Measurements from ENCODE around the gene S100A1.

The S100A1 gene

DNA sequence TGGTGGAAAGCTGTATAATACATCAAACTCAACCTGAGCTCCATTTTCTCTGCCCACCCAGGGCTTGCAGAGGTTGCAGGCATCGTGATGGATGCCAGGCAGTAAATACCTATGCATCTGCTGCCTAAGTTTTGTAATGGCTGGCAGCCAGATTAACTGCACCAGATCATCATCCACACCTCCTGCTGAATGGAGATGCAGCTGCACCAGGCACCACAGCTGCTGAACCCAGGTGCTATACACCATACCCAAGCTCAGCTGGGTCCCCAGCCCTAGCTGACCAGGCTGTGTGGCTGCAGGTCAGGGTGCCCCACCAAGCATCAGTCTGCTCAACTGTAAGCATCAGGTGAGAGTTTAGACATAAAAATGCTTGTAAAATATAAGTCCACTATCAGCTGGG lies 23.5 kb downstream of the S100A1 start:
- CTCF ChIA-PET = interaction anchor here (0.6 to 2.2 kb wide), 8 partner anchors 22 to 335 kb away, joined by 3 to 8 read pairs (median 3); partner anchors contain the start of genes RAB13 and S100A13
- POLR2A ChIA-PET = interaction anchor here (0.6 to 1.8 kb wide), 3 partner anchors 12 to 24 kb away, joined by 3 to 6 read pairs (median 4); partner anchors contain the start of gene S100A13
- TF ChIP-seq, protein P1, sequence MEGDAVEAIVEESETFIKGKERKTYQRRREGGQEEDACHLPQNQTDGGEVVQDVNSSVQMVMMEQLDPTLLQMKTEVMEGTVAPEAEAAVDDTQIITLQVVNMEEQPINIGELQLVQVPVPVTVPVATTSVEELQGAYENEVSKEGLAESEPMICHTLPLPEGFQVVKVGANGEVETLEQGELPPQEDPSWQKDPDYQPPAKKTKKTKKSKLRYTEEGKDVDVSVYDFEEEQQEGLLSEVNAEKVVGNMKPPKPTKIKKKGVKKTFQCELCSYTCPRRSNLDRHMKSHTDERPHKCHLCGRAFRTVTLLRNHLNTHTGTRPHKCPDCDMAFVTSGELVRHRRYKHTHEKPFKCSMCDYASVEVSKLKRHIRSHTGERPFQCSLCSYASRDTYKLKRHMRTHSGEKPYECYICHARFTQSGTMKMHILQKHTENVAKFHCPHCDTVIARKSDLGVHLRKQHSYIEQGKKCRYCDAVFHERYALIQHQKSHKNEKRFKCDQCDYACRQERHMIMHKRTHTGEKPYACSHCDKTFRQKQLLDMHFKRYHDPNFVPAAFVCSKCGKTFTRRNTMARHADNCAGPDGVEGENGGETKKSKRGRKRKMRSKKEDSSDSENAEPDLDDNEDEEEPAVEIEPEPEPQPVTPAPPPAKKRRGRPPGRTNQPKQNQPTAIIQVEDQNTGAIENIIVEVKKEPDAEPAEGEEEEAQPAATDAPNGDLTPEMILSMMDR (IDR thresholded peaks at IDR 0.05; ENCODE audit: insufficient read depth, low read length, missing control alignments) = no peak

DNA sequence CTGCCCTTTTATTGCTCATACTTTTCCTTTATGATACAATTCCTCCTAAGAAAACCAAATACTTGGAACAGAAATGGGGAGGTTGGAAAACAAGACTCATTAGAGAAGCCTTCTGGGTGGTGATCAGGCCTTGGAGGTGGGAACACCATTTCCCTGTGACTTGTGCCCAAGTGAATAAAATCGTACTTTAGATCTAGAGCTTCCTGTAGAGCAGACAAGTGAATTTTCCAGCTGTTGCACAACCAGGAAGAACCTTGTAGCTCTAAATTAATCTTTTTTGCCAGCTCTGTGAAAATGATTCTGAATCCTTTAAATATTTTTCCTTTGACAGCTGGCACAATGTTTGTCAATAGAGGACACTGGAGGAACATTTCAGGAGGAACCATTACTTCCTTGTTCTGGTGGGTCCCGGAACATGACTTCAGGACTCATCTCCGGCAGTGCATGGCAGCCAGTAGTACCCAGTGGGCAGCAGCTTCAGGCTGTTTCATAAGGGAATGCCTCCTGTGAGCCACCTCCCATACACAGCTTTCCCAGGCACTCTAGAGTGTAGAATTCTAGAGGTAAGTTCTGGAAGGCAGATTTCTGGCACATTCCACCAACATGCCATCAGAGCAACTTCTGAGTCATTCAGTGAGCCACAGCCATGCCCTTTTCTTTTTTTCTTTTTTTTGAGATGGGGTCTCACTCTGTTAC lies 24.7 kb downstream of the S100A1 start:
- no peak overlapping the region for H3K4me3 ChIP-seq (ENCODE audit: low read depth, low read length)
- POLR2A ChIA-PET = interaction anchor here (0.5 to 1.8 kb wide), 3 partner anchors 19 to 345 kb away, joined by 4 to 6 read pairs (median 5); partner anchors contain the start of genes CHTOP and S100A13
- CTCF ChIA-PET = interaction anchor here (1.2 to 2.2 kb wide), 5 partner anchors 11 to 334 kb away, joined by 3 to 8 read pairs (median 5); partner anchors contain the start of genes RAB13 and S100A13
- DNase-seq (ENCODE audit: low read depth, low spot score) = no peak
- TF ChIP-seq, protein P1 (IDR thresholded peaks at IDR 0.05; ENCODE audit: insufficient read depth, low read length, missing control alignments) = no peak

More for the DNA sequence above, 23.5 kb downstream of the S100A1 start:
- no peak for DNase-seq (ENCODE audit: low read depth, low spot score)
- no peak overlapping the region for H3K4me3 ChIP-seq (ENCODE audit: low read depth, low read length)

DNA sequence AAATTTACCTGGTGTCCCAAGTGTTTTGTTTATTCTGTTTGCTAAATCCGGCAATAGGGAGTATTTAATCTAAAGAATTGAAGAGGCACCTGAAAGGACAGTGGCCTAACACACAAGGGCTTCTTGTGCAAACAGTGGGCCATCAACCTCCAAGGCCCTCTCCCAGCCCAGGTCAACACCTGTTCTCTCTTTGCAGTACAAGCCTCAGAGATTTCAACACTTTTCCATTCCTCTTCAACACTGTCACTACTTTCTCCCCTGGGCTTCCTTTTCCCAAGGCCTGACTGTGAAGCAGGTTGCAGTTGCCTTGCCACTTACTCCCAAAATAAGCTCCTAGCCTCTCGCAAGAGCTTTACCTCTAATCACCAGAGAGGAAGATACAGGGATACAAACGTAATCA lies 27.1 kb downstream of the S100A1 start:
- CTCF ChIA-PET = no interaction called here
- TF ChIP-seq, protein P1 (IDR thresholded peaks at IDR 0.05; ENCODE audit: insufficient read depth, low read length, missing control alignments) = no peak
- POLR2A ChIA-PET = no interaction called here
- no peak for DNase-seq (ENCODE audit: low read depth, low spot score)
- no peak overlapping the region for H3K4me3 ChIP-seq (ENCODE audit: low read depth, low read length)

DNA sequence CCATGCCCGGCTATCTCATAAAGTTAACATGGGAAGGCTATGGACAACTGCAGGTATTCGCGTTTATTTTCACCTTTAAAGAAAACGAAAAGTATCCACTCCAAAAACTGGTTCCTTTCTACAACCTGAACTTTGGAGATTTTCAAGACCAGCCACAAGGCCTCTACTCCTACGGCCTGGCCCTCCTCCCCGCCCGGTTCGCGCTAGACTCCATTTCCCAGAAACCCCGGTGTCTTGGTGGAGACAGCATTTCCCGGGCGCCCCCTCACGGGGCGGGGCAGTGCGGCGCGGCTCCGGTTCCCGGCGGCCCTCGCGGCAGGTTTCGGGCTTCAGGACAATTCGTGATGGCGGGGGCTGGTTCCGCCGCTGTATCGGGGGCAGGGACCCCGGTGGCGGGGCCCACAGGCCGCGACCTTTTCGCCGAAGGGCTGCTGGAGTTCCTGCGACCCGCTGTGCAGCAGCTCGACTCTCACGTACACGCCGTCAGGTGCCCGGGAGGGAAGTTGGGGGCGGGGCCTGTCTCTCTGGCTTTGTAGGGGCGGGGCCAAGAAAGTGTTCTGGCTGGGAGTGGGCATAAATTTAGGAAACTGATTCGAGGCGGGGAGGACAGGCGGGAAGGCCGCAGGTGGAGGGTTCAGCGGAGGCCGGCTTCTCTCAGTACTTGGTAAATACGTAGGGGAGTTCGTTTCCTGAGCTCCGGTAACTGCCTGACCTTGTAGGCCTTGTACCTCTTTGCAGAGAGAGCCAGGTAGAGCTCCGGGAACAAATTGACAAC lies 30.4 kb downstream of the S100A1 start, which contains the start of gene SNAPIN:
Gene SNAPIN, plus strand, starts transcription at position 304 of the 775 bp plus-strand sequence. Its CDS starts 41 bp downstream, at position 345.
- ChIA-PET CTCF (interaction anchor here (0.8 to 4.6 kb wide), 9 partner anchors 8 to 164 kb away, joined by 3 to 28 read pairs (median 5); no protein-coding TSS in a partner anchor), POLR2A (no interaction called here)
- peak within 1 kb of the TSS; percentile 92 for H3K4me3 ChIP-seq (ENCODE audit: low read depth, low read length)
- DNase-seq (ENCODE audit: low read depth, low spot score) = peak; percentile 23
- TF ChIP-seq, protein P1 (IDR thresholded peaks at IDR 0.05; ENCODE audit: insufficient read depth, low read length, missing control alignments) = peak; percentile 45

DNA sequence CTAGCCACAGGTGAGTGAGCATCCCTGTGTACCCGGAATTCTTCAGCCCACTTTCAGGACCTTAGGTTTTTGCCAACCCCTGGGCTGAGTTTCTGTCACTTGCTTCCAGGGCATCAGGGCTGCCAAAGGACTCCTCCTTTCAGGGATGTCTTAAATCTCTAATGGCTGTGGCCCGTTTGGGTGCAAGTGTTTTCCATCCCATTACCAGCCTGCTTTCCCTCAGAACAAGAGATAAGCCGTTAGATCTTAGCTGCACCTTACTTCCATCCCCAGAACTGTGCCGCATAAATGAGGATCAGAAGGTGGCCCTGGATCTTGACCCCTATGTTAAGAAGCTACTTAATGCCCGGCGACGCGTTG lies 30.9 kb downstream of the S100A1 start:
- no peak for DNase-seq (ENCODE audit: low read depth, low spot score)
- CTCF ChIA-PET = interaction anchor here (0.8 to 4.6 kb wide), 11 partner anchors 8 to 164 kb away, joined by 3 to 28 read pairs (median 5); no protein-coding TSS in a partner anchor
- H3K4me3 ChIP-seq (ENCODE audit: low read depth, low read length) = peak overlapping the region; percentile 92
- POLR2A ChIA-PET = interaction anchor here (1.1 to 3.6 kb wide), 2 partner anchors 19 to 32 kb away, joined by 4 to 11 read pairs; partner anchors contain the start of genes S100A1 and S100A13
- TF ChIP-seq, protein P1 (IDR thresholded peaks at IDR 0.05; ENCODE audit: insufficient read depth, low read length, missing control alignments) = no peak

Measured in AG04449 (cell line).